Fibroblast of lung (primary cell): ENCODE results near the gene NAP1L1.

Experiments
- EZH2 ChIP-seq: IDR thresholded peaks from 2 replicates; pipeline ENCODE4 v1.5.1; 2012; ENCODE audit warnings: low read length, control low read depth, mild to moderate bottlenecking; ENCODE audit errors: missing control alignments
- TF ChIP-seq, protein P1 (sequence below), 2 donors: IDR thresholded peaks in 1 of 2; conservative IDR thresholded peaks in 1 of 2; 1 replicate in 1 of 2; 2 replicates in 1 of 2; pipeline ENCODE4 v1.5.1; 2011 to 2012; ENCODE audit warnings: low read length in 2 of 2, control low read depth in 1 of 2, inconsistent platforms in 1 of 2, low read depth in 1 of 2, mild to moderate bottlenecking in 1 of 2

- TF ChIP-seq, protein P1, sequence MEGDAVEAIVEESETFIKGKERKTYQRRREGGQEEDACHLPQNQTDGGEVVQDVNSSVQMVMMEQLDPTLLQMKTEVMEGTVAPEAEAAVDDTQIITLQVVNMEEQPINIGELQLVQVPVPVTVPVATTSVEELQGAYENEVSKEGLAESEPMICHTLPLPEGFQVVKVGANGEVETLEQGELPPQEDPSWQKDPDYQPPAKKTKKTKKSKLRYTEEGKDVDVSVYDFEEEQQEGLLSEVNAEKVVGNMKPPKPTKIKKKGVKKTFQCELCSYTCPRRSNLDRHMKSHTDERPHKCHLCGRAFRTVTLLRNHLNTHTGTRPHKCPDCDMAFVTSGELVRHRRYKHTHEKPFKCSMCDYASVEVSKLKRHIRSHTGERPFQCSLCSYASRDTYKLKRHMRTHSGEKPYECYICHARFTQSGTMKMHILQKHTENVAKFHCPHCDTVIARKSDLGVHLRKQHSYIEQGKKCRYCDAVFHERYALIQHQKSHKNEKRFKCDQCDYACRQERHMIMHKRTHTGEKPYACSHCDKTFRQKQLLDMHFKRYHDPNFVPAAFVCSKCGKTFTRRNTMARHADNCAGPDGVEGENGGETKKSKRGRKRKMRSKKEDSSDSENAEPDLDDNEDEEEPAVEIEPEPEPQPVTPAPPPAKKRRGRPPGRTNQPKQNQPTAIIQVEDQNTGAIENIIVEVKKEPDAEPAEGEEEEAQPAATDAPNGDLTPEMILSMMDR (conservative IDR thresholded peaks at IDR 0.05 in 1 of 2, IDR thresholded peaks at IDR 0.05 in 1 of 2; ENCODE audit: low read depth in 1 of 2, low read length in 2 of 2): no peak
- TF ChIP-seq EZH2: no peak
Measured at GRCh38 chr12:76111209-76111749, 26.8 kb upstream of the NAP1L1 start.
